Uterus (tissue), 2 donors: Measurements from ENCODE around the gene PSPH.

ENCODE experiments used
- CTCF ChIP-seq, 4 experiments: fragments of 200-600 bp in 2 of 4; fragments of 450-650 bp in 2 of 4; sonication (generic) in 2 of 4; IDR thresholded peaks; one replicate each; pipeline ENCODE4 v1.5.1; 2016 to 2019; ENCODE audit warnings: antibody characterized with exemption in 4 of 4, mild to moderate bottlenecking in 2 of 4, moderate library complexity in 1 of 4
- POLR2A ChIP-seq, 2 donors: fragments of 450-650 bp; IDR thresholded peaks; one replicate each; pipeline ENCODE4 v1.6.1; 2016; ENCODE audit warnings: antibody characterized with exemption in 2 of 2, mild to moderate bottlenecking in 1 of 2, moderate library complexity in 1 of 2

DNA sequence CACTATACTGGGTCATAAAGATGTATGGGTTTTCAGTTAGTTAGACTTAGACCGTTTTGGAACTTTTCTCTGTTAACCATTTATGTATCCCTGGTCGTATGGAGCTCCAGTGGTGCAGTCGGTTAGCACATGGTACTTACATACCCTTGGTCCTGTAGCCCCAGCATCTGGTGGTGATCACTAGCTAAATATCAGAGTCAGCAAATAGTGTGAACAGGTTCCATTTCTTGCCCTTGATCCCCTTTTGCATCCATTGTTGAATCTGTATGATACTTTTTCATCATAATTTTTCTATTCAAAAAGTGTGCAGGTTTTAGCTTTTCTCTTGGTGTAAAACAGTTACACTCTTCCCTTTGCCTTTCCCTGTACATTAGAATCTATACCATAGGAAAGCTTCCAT, 71.0 kb downstream of the PSPH start:
- no peak for TF ChIP-seq CTCF (IDR thresholded peaks at IDR 0.05)
- TF ChIP-seq POLR2A (IDR thresholded peaks at IDR 0.05), result no peak
